PFSK-1 (cell line): ENCODE data around the gene HOATZ.

Experiments
- FOXP2 ChIP-seq: optimal IDR thresholded peaks from 2 replicates; pipeline ENCODE3; 2011; ENCODE audit warnings: borderline replicate concordance, control low read depth, inconsistent platforms; ENCODE audit not compliant: insufficient read depth; ENCODE audit errors: extremely low read length, extremely low read depth
- POLR2AphosphoS5 ChIP-seq: IDR thresholded peaks from 2 replicates; pipeline ENCODE4 v1.6.1; 2012; ENCODE audit warnings: low read depth, mild to moderate bottlenecking, control low read depth, low read length, moderate library complexity
- REST ChIP-seq, 2 experiments: IDR thresholded peaks; 2 replicates each; pipeline versions ENCODE4 v1.6.1 to v1.8.0; 2011 to 2012; ENCODE audit warnings: low read depth in 2 of 2, low read length in 2 of 2, control low read depth in 1 of 2, inconsistent platforms in 1 of 2, mild to moderate bottlenecking in 1 of 2, moderate library complexity in 1 of 2; ENCODE audit not compliant: insufficient read depth in 1 of 2
- SIN3A ChIP-seq: IDR thresholded peaks from 2 replicates; pipeline ENCODE4 v1.6.1; 2012; ENCODE audit warnings: mild to moderate bottlenecking, low read length, moderate library complexity, borderline replicate concordance; ENCODE audit not compliant: insufficient read depth
- TAF1 ChIP-seq: IDR thresholded peaks from 2 replicates; pipeline ENCODE4 v1.6.1; 2012; ENCODE audit warnings: low read length, control low read depth, borderline replicate concordance; ENCODE audit not compliant: insufficient read depth

HOATZ gene

GRCh38 chr11:111554532-111554931 is 40.0 kb downstream of the HOATZ start:
- TF ChIP-seq POLR2AphosphoS5 (no peak), SIN3A (no peak), TAF1 (no peak), FOXP2 (no peak), REST (IDR thresholded peaks at IDR 0.05; ENCODE audit: insufficient read depth in 1 of 2, low read depth in 2 of 2, low read length in 2 of 2) (no peak)

- TF ChIP-seq TAF1: no peak
- no peak for TF ChIP-seq FOXP2
- no peak for TF ChIP-seq SIN3A
- no peak for TF ChIP-seq REST (IDR thresholded peaks at IDR 0.05; ENCODE audit: insufficient read depth in 1 of 2, low read depth in 2 of 2, low read length in 2 of 2)
- TF ChIP-seq POLR2AphosphoS5: no peak
These were observed 40.7 kb downstream of the HOATZ start for GRCh38 chr11:111555255-111555654.

GRCh38 chr11:111557425-111558111 is 43.0 kb downstream of the HOATZ start:
- TF ChIP-seq SIN3A: no peak
- no peak for TF ChIP-seq FOXP2
- TF ChIP-seq TAF1: no peak
- no peak for TF ChIP-seq REST (IDR thresholded peaks at IDR 0.05; ENCODE audit: insufficient read depth in 1 of 2, low read depth in 2 of 2, low read length in 2 of 2)
- TF ChIP-seq POLR2AphosphoS5: no peak

GRCh38 chr11:111559800-111560464 is 45.4 kb downstream of the HOATZ start:
- no peak for TF ChIP-seq REST (IDR thresholded peaks at IDR 0.05; ENCODE audit: insufficient read depth in 1 of 2, low read depth in 2 of 2, low read length in 2 of 2)
- no peak for TF ChIP-seq FOXP2
- no peak for TF ChIP-seq POLR2AphosphoS5
- no peak for TF ChIP-seq TAF1
- TF ChIP-seq SIN3A: no peak
